Adrenal gland (tissue), 12 donors: Measurements from ENCODE around the gene NUTM2G. TPM values are rescaled to one million over a fixed set of nuclear protein-coding genes. Genes with fewer than 3 reads are reported as not detected.
"Not testable (repeated sequence)": the region's sequence is repeated elsewhere in the genome, so short reads cannot be mapped to it uniquely, and the experiment has no call there.

Source experiments
- DNase-seq, 7 donors: peaks; one replicate each; pipeline ENCODE4 v3.0.0-alpha.2; 2019 to 2020
- H3K27ac ChIP-seq, 5 donors: fragments of 200-600 bp; sonication (generic) in 4 of 5; 1 replicate in 3 of 5; 2 replicates in 2 of 5; pipeline versions ENCODE4 v1.5.1 to v1.8.0; 2016 to 2020; ENCODE audit warnings: mild to moderate bottlenecking in 1 of 5
- H3K27me3 ChIP-seq: fragments of 200-600 bp; 2 replicates; pipeline ENCODE4 v1.8.0; 2021
- H3K36me3 ChIP-seq, 2 donors: fragments of 200-600 bp; replicated peaks in 1 of 2; 1 replicate in 1 of 2; 2 replicates in 1 of 2; pipeline versions ENCODE4 v1.5.1 to v1.8.0; 2018 to 2022
- H3K4me1 ChIP-seq, 2 donors: fragments of 200-600 bp; replicated peaks in 1 of 2; 1 replicate in 1 of 2; 2 replicates in 1 of 2; pipeline versions ENCODE4 v1.5.1 to v1.8.0; 2018 to 2021
- H3K4me3 ChIP-seq, 4 donors: fragments of 200-600 bp; sonication (generic) in 3 of 4; one replicate each; pipeline ENCODE4 v1.5.1; 2016 to 2018
- H3K9me3 ChIP-seq, 3 donors: fragments of 200-600 bp; sonication (generic) in 1 of 3; replicated peaks in 1 of 3; 1 replicate in 2 of 3; 2 replicates in 1 of 3; pipeline versions ENCODE4 v1.5.1 to v1.8.0; 2016 to 2021
- WGBS, 4 donors: extraction: QIAGEN DNeasy Blood & Tissue Kit in 2 of 4; methylation state at CpG; one replicate each; pipeline versions ENCODE4 v1.1.5 to v1.1.7; 2013 to 2017; 5-methylcytosine and 5-hydroxymethylcytosine counted together
- intact Hi-C, 2 donors: fragments of 100-400 bp; cut with DNase I; formaldehyde crosslinking; loops; one replicate each; pipeline versions ENCODE4 v1.14.1 to v1.15.0; 2022 to 2023
- polyA plus RNA-seq, 3 donors: library from polyadenylated mRNA; stranded (reverse); fragments of 200-250 nt in 2 of 3; fragments of 350-450 nt in 1 of 3; fragmentation: Illumina TruSeq in 1 of 3; extraction: RNeasy Lipid Tissue Mini Kit (QIAGEN cat#74804) in 1 of 3; gene quantifications; one replicate each; pipeline ENCODE4 v1.2.3, GENCODE V29; 2013 to 2014
- total RNA-seq, 9 donors: library from RNA; depleted of rRNA in 4 of 9; stranded (reverse); fragments of >200 nt in 4 of 9; fragments of 120-200 nt in 1 of 9; fragmentation: NEBNext Ultra II Directional in 1 of 9; extraction: Animal tissue kit (Norgen Biotek cat#: 25700) in 1 of 9; gene quantifications; one replicate each; pipeline versions ENCODE4 v1.1.0 to v1.2.4, GENCODE V29; 2013 to 2023
- donor health status: healthy with polysubstance abuse.
- donor health status: Bipolar disorder and iron deficiency.
- donor health status: DM: yes; HTN: yes; CAD: no.
- donor health status: DM: no; HTN: no; CAD: no.
- donor health status: DM: no; HTN: no; CAD: no.
- donor health status: DM: yes; HTN: yes; CAD: no.

NUTM2G gene
- total and polyA plus RNA-seq, 12 donors: 0.06 TPM; not detected in 11

DNA sequence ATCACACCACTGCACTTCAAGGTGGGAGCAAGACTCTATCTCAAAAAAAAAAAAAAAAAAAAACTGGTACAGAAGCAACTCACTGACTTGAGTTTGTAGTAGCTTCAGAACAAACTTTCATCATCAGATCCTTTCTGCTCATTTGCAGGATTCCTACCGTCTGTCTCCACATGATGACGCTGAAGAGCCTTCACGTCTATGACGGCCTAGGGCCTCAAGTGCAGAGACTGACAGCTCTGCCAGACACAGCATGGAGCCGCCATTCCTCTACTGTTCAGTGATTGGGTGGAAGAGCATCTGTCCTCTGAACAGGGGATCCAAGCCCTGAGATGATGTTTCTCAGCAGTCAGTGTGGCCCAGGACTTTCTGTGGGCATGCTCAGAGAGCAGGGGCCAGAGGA, 3.1 kb upstream of the NUTM2G start:
- H3K27ac ChIP-seq, H3K4me1 ChIP-seq, H3K36me3 ChIP-seq, H3K4me3 ChIP-seq, H3K27me3 ChIP-seq, intact Hi-C loops, DNase-seq, H3K9me3 ChIP-seq: not testable (repeated sequence)
- WGBS, 4 donors: 91 to 97% (median 95%) methylated on average over 5 of the region's 5 CpGs

DNA sequence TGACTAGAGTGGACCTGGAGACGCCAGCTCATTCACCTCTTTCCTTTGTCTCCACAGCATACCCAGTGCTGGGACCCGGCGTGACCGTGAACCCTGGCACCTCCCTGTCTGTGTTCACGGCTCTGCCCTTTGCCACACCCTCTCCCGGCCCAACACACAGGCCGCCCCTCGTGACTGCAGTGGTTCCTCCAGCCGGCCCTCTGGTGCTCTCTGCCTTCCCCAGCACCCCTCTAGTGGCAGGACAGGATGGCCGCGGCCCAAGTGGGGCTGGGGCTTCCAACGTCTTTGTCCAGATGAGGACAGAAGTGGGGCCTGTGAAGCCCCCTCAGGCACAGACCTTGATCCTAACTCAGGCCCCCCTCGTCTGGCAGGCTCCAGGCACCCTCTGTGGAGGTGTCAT, 3.0 kb downstream of the NUTM2G start:
- H3K36me3 ChIP-seq, H3K4me1 ChIP-seq, H3K4me3 ChIP-seq, H3K27me3 ChIP-seq, intact Hi-C loops, H3K27ac ChIP-seq, H3K9me3 ChIP-seq, DNase-seq: not testable (repeated sequence)
- 48 to 74% (median 69%) methylated on average over 10 to 12 of the region's 13 CpGs for WGBS, 4 donors

DNA sequence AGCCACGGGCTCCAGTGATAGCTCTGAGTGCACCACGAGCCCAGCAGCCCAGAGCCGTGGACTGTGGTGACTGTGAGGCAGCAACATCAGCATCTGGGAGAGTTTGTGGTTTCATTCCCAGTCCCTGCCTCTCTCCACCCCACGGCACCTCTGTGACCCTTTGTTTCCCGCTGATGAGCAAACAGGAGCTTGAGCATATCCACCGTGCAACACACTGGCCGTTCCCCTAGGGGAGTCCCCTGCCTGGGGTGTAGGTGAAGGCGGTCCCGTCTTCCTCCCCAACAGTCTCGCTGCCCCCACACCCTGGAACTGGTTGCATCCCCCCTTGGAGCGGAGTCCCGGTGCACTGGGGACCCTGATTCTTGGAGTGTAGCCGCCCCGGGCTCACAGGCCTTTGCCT, 5.5 kb downstream of the NUTM2G start:
- peak in 1 of 7 donors; percentile 44 for DNase-seq
- intact Hi-C loops, H3K36me3 ChIP-seq, H3K4me1 ChIP-seq, H3K9me3 ChIP-seq, H3K27me3 ChIP-seq, H3K4me3 ChIP-seq, H3K27ac ChIP-seq: not testable (repeated sequence)
- WGBS, 4 donors: 84 to 92% methylated on average over 9 of the region's 14 CpGs; no CpG with 5 or more reads in 2 of the 4 donors

DNA sequence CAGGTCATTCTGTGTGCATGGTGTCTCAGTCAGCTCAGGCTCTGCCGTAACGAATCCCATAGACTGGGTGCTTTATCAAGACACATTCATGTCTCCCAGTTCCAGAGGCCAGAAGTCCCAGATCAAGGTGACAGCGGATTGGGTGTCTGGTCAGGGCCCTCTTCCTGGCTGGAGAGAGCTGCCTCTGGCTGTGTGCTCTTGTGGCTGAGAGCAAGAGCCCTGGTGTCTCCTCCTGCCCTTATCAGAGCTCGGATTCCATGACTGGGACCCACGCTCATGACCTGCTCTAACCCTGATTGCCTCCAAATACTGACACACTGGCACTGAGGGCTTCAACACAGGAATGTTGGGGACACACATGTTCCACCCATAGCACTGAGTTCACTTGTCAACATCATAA, 6.1 kb downstream of the NUTM2G start:
- H3K9me3 ChIP-seq, intact Hi-C loops, H3K36me3 ChIP-seq, H3K4me3 ChIP-seq, H3K27ac ChIP-seq, H3K4me1 ChIP-seq, DNase-seq, H3K27me3 ChIP-seq: not testable (repeated sequence)
- 87 to 89% methylated on average over 4 to 5 of the region's 5 CpGs; no CpG with 5 or more reads in 2 of the 4 donors for WGBS, 4 donors

DNA sequence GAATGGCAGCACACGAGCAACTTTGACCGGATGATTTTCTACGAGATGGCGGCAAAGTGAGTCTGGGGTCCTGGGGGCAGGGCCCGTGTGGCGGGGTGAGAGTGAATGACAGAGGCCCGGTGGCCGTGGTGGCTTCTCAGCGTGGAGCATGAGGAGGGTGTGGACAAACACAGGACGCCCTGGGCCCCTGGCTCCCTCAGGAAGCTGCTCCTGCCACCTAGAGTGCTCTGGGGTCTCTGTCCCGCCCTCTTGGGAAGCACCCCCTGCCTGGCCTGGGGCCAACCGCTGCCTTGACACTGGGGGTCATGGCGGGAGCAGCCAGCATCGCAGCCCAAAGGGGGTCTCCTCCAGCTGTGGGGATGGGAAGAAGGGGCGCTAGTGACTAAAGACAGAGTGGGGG, 6.8 kb downstream of the NUTM2G start:
- H3K4me1 ChIP-seq, H3K36me3 ChIP-seq, H3K27me3 ChIP-seq, H3K9me3 ChIP-seq, H3K27ac ChIP-seq, H3K4me3 ChIP-seq, intact Hi-C loops: not testable (repeated sequence)
- DNase-seq: peak in 2 of 7 donors; percentile 17 to 39
- WGBS, 4 donors: 88 to 92% (median 90%) methylated on average over 9 to 15 of the region's 15 CpGs

GRCh38 chr9:96937442-96937841, 8.8 kb downstream of the NUTM2G start:
- intact Hi-C loops: not testable (repeated sequence)

DNA sequence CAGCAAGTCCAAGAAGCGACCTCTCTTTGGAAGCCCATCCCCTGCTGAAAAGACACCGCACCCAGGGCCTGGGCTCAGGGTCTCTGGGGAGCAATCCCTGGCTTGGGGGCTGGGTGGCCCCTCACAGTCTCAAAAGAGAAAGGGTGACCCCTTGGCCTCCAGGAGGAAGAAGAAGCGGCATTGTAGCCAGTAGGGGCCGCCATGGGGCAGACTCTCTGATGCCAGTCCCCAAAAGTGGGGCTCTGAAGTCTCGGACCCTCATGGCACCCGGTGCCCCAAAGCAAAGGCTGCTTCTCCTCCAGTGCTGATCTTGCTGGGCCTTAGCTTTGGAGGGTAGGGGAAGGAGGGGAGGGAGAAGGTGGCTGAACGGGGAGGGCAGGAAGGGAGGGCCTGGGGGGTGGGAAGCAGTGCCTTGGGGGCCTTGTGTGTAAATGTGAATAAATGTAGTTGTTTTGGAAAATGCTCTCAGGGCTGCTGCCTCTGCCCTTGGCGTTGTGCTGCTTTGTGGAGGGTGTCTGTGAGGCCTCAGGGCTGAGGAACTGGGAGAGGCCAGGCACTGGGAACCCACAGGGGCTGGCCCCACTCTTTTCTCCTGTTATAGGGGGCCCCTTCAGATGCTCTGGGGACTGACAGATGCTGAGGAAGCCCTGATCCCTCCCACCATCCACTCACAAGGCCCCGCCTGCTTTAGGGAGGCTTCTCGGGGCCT, 10.5 kb downstream of the NUTM2G start:
- H3K4me3 ChIP-seq, H3K9me3 ChIP-seq, H3K27me3 ChIP-seq, H3K4me1 ChIP-seq, H3K27ac ChIP-seq, DNase-seq, intact Hi-C loops, H3K36me3 ChIP-seq: not testable (repeated sequence)
- 100% methylated on average over 1 of the region's 10 CpGs; no CpG with 5 or more reads in 3 of the 4 donors for WGBS, 4 donors

More at GRCh38 chr9:96937442-96937841, 8.8 kb downstream of the NUTM2G start:
- H3K27me3 ChIP-seq, H3K27ac ChIP-seq, H3K9me3 ChIP-seq, H3K4me1 ChIP-seq, H3K4me3 ChIP-seq, H3K36me3 ChIP-seq: not testable (repeated sequence)
- DNase-seq: peak in 1 of 7 donors; percentile 37
- 93 to 96% (median 94%) methylated on average over 3 of the region's 3 CpGs; no CpG with 5 or more reads in 1 of the 4 donors for WGBS, 4 donors

- H3K27ac ChIP-seq, intact Hi-C loops, H3K4me3 ChIP-seq, H3K9me3 ChIP-seq, H3K4me1 ChIP-seq, H3K36me3 ChIP-seq, DNase-seq, H3K27me3 ChIP-seq: not testable (repeated sequence)
- 86 to 94% methylated on average over 4 to 5 of the region's 7 CpGs; no CpG with 5 or more reads in 2 of the 4 donors for WGBS, 4 donors
Observed at GRCh38 chr9:96940982-96941381, 12.3 kb downstream of the NUTM2G start.

- H3K36me3 ChIP-seq: not testable (repeated sequence)
Observed at GRCh38 chr9:96941628-96942027, 13.0 kb downstream of the NUTM2G start.

GRCh38 chr9:96942181-96942580, 13.5 kb downstream of the NUTM2G start:
- H3K4me3 ChIP-seq, H3K9me3 ChIP-seq, intact Hi-C loops, H3K27me3 ChIP-seq, DNase-seq, H3K4me1 ChIP-seq, H3K27ac ChIP-seq, H3K36me3 ChIP-seq: not testable (repeated sequence)
- WGBS, 4 donors: 100% methylated on average over 1 of the region's 4 CpGs; no CpG with 5 or more reads in 3 of the 4 donors

More at GRCh38 chr9:96941628-96942027, 13.0 kb downstream of the NUTM2G start:
- 94 to 96% methylated on average over 2 of the region's 8 CpGs; no CpG with 5 or more reads in 2 of the 4 donors for WGBS, 4 donors
- H3K4me1 ChIP-seq, H3K27me3 ChIP-seq, H3K4me3 ChIP-seq, H3K27ac ChIP-seq, H3K9me3 ChIP-seq, DNase-seq, intact Hi-C loops: not testable (repeated sequence)

GRCh38 chr9:96949346-96949745, 20.7 kb downstream of the NUTM2G start:
- 89 to 100% methylated on average over 1 of the region's 1 CpG; no CpG with 5 or more reads in 2 of the 4 donors for WGBS, 4 donors

More at GRCh38 chr9:96949346-96949745, 20.7 kb downstream of the NUTM2G start:
- H3K4me3 ChIP-seq, intact Hi-C loops, H3K9me3 ChIP-seq, H3K27ac ChIP-seq, H3K4me1 ChIP-seq, H3K27me3 ChIP-seq, H3K36me3 ChIP-seq, DNase-seq: not testable (repeated sequence)
